Measurements from ENCODE around the gene NKD2.
"Not testable (repeated sequence)": the region's sequence is repeated elsewhere in the genome, so short reads cannot be mapped to it uniquely, and the experiment has no call there.

The NKD2 gene

DNA sequence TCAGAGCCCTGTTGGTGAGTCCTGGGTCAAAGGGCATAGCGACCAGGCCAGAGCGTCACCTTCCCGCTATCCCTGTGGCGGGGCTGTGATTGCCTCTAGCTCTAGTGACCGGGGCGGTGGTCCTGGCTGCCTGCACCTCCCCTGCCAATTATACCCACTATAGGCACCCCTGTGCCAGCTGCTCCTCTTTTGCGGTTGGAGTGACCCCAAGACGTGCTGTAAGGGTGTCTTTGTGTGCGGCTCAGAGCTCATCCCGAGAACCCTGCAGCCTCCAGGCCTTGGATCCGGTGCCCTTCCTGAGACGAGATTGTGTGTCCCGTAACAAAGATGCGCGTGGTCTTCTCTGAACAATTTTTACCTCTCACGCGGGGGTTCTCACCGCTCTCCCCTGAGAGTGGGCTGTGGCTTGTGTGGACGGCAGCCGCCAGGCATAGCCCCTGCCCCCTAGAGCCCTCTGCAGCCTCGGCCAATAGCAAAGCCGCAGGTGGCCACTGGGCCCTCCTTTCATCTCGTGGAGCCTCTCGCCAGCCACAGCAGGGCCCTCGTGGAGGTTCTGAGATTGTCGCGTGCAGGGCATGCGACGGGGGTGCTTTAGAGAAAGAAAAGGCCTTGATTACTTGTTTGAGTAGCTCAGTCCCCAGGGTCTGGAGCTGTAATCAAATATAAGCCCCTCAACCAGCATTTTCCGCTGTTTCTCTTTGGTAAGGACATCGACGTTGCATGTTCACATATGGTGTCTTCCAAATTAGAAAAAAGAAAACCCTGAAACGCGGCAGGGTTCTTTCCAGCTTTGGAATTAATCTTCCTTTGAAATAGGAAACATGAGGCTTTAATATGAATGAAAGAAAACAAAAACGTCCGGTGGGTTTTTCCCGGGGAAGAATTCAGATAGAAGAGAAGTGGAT lies 10.7 kb downstream of the NKD2 start:
- Histone ChIP-seq H3K4me1 (ENCODE audit: low read length) (peaks cover 22% of the 10 kb centered on the region), H3K27me3 (replicated peaks; ENCODE audit: insufficient read depth, low read length) (peaks cover 3% of the 10 kb centered on the region), H2AFZ (ENCODE audit: low read length) (no peak overlapping the region), H3K27ac (ENCODE audit: low read length) (peak overlapping the region; percentile 92; the same call in 1 of the 2 replicates), H3K9me3 (replicated peaks; ENCODE audit: insufficient read depth, low read length) (no peaks in the 10 kb centered on the region), H3K36me3 (replicated peaks; ENCODE audit: insufficient read depth, low read length) (no peaks in the 10 kb centered on the region), H3K9ac (ENCODE audit: low read length) (no peak overlapping the region), H3K79me2 (ENCODE audit: low read length) (peaks cover 58% of the 10 kb centered on the region), H3K4me3 (ENCODE audit: low read length) (no peak overlapping the region), H3F3A (ENCODE audit: insufficient read depth, low read length) (peaks cover 21% of the 10 kb centered on the region), H3K4me2 (ENCODE audit: low read depth, low read length) (0 out of 2 replicates have a peak overlapping the region, but pooled peaks have one; percentile 91), H4K20me1 (ENCODE audit: insufficient read depth, low read length) (no peaks in the 10 kb centered on the region), H3K9me2 (replicated peaks; ENCODE audit: insufficient read depth, low read length) (no peaks in the 10 kb centered on the region)
- TF ChIP-seq EZH2 (optimal IDR thresholded peaks at IDR 0.05; ENCODE audit: low read depth, low read length): no peak
- DNase-seq: no peak

DNA sequence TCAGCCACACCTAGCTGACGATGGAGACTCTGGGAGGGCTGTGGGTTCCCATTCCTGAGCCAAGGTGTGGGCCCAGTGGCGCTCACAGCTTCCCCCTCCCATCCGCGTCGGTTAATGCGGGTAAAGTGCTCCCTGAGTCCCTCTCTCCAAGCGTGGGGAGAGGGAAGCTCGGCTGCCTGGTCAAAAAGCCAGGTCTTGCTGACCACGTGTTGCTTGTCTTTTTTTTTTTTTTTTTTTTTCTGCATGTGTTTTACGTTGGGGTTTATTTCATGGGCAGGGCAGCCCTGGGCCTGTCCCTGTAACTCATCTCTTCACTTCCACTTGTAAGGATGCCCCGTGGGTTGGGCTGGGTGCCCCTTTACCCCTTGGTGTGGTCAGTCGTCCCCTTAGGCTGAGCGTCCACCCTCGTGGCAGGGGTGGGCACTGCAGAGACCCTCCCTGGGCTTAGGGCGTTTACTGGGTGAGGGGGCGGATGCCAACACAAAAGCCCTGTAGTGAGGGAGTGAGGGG lies 11.9 kb downstream of the NKD2 start:
- TF ChIP-seq EZH2 (optimal IDR thresholded peaks at IDR 0.05; ENCODE audit: low read depth, low read length): no peak
- TF ChIP-seq, protein P1, sequence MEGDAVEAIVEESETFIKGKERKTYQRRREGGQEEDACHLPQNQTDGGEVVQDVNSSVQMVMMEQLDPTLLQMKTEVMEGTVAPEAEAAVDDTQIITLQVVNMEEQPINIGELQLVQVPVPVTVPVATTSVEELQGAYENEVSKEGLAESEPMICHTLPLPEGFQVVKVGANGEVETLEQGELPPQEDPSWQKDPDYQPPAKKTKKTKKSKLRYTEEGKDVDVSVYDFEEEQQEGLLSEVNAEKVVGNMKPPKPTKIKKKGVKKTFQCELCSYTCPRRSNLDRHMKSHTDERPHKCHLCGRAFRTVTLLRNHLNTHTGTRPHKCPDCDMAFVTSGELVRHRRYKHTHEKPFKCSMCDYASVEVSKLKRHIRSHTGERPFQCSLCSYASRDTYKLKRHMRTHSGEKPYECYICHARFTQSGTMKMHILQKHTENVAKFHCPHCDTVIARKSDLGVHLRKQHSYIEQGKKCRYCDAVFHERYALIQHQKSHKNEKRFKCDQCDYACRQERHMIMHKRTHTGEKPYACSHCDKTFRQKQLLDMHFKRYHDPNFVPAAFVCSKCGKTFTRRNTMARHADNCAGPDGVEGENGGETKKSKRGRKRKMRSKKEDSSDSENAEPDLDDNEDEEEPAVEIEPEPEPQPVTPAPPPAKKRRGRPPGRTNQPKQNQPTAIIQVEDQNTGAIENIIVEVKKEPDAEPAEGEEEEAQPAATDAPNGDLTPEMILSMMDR (IDR thresholded peaks at IDR 0.05; ENCODE audit: low read length): no peak
- TF ChIP-seq EZH2phosphoT487 (IDR thresholded peaks at IDR 0.05; ENCODE audit: low read length): no peak
- peak overlapping the region; percentile 92 for H3K27ac ChIP-seq (ENCODE audit: low read length)
- peaks cover 46% of the 10 kb centered on the region for H3K79me2 ChIP-seq (ENCODE audit: low read length)
- H3K4me3 ChIP-seq (ENCODE audit: low read length): peak overlapping the region; percentile 40; the same call in 1 of the 2 replicates
- peaks cover 3% of the 10 kb centered on the region for H3K27me3 ChIP-seq (replicated peaks; ENCODE audit: insufficient read depth, low read length)
- H3K4me2 ChIP-seq (ENCODE audit: low read depth, low read length): peak overlapping the region; percentile 91
- H2AFZ ChIP-seq (ENCODE audit: low read length): no peak overlapping the region
- no peaks in the 10 kb centered on the region for H3K36me3 ChIP-seq (replicated peaks; ENCODE audit: insufficient read depth, low read length)
- no peak for DNase-seq
- no peaks in the 10 kb centered on the region for H3K9me2 ChIP-seq (replicated peaks; ENCODE audit: insufficient read depth, low read length)
- no peaks in the 10 kb centered on the region for H3K9me3 ChIP-seq (replicated peaks; ENCODE audit: insufficient read depth, low read length)
- no peaks in the 10 kb centered on the region for H4K20me1 ChIP-seq (ENCODE audit: insufficient read depth, low read length)
- peak overlapping the region; percentile 72 for H3K9ac ChIP-seq (ENCODE audit: low read length)
- peaks cover 21% of the 10 kb centered on the region for H3F3A ChIP-seq (ENCODE audit: insufficient read depth, low read length)
- H3K4me1 ChIP-seq (ENCODE audit: low read length): peaks cover 22% of the 10 kb centered on the region

DNA sequence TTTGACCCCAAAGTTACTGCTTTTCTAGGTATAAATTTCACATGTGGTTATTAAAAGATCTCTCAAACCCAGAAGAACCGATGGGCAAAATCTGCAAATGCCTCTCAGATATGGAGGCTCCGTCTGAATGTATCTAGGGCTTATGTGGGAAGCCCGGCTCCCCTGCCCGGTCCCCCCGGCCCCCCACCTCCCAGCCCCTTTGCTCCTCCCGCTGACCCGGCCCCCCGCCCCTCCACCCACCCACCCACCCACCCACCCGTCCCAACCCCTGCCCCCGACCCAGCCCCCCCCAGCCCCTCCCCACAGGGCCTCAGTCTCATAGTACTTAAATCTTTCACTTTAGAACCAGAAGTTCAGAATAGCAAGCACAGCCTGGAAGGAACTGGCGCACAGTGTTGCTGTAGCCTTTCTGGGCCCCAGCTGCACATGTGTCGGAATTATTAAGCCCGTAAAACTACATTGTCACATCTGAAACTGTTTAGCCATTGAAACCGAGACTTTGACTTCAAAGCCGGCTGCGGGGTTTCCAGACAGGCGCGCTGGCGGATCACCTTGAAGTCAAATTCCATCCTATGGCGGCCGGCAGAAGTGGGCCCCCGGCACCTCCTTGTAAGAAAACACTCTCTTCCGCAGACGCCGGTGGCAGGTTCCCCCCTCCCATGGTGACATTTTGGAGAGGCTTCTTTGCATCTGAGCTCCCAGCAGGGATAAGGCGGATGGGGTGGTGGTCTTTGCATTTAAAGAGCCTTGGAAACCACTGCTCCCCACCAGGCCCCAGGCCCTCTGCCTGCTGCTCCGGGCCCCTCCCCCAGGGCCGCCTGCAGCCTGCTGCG lies 12.8 kb downstream of the NKD2 start:
- H2AFZ ChIP-seq (ENCODE audit: low read length): 0 out of 2 replicates have a peak overlapping the region, but pooled peaks have one; percentile 33
- peaks cover 21% of the 10 kb centered on the region for H3F3A ChIP-seq (ENCODE audit: insufficient read depth, low read length)
- H3K4me2 ChIP-seq (ENCODE audit: low read depth, low read length): peak overlapping the region; percentile 91; the same call in 1 of the 2 replicates
- TF ChIP-seq EZH2 (optimal IDR thresholded peaks at IDR 0.05; ENCODE audit: low read depth, low read length): no peak
- TF ChIP-seq, protein P1 (IDR thresholded peaks at IDR 0.05; ENCODE audit: low read length): no peak
- TF ChIP-seq EZH2phosphoT487 (IDR thresholded peaks at IDR 0.05; ENCODE audit: low read length): no peak
- H3K36me3 ChIP-seq (replicated peaks; ENCODE audit: insufficient read depth, low read length): no peaks in the 10 kb centered on the region
- DNase-seq: peak; percentile 94
- H3K9me2 ChIP-seq (replicated peaks; ENCODE audit: insufficient read depth, low read length): no peaks in the 10 kb centered on the region
- no peaks in the 10 kb centered on the region for H4K20me1 ChIP-seq (ENCODE audit: insufficient read depth, low read length)
- H3K4me1 ChIP-seq (ENCODE audit: low read length): peaks cover 22% of the 10 kb centered on the region
- peaks cover 3% of the 10 kb centered on the region; the same call in 1 of the 2 replicates for H3K27me3 ChIP-seq (replicated peaks; ENCODE audit: insufficient read depth, low read length)
- H3K79me2 ChIP-seq (ENCODE audit: low read length): peaks cover 39% of the 10 kb centered on the region
- peak overlapping the region; percentile 40; the same call in 1 of the 2 replicates for H3K4me3 ChIP-seq (ENCODE audit: low read length)
- peak overlapping the region; percentile 92 for H3K27ac ChIP-seq (ENCODE audit: low read length)
- peak overlapping the region; percentile 72 for H3K9ac ChIP-seq (ENCODE audit: low read length)
- H3K9me3 ChIP-seq (replicated peaks; ENCODE audit: insufficient read depth, low read length): no peaks in the 10 kb centered on the region

DNA sequence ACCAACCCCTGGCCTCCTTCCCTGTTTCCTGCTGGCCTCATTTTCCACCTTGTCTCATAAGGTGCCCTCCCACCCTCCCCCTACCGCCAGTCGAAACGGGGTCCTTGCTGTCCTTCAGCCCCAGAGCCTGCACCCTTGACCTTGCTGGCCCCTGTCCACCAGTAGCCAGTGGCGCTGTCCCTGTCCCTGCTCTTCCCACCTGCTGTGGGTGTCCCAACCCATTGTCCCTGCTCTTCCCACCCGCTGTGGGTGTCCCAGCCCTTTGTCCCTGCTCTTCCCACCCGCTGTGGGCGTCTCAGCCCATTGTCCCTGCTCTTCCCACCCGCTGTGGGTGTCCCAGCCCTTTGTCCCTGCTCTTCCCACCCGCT lies 13.4 kb downstream of the NKD2 start:
- H2AFZ ChIP-seq (ENCODE audit: low read length); H3K27me3 ChIP-seq (replicated peaks; ENCODE audit: insufficient read depth, low read length); DNase-seq; H3K9me2 ChIP-seq (replicated peaks; ENCODE audit: insufficient read depth, low read length); H3K4me3 ChIP-seq (ENCODE audit: low read length); H3K36me3 ChIP-seq (replicated peaks; ENCODE audit: insufficient read depth, low read length); H3K9me3 ChIP-seq (replicated peaks; ENCODE audit: insufficient read depth, low read length); H4K20me1 ChIP-seq (ENCODE audit: insufficient read depth, low read length): not testable (repeated sequence)
- Histone ChIP-seq H3K9ac (ENCODE audit: low read length) (peak overlapping the region; percentile 41; the same call in 1 of the 2 replicates), H3K4me2 (ENCODE audit: low read depth, low read length) (peak overlapping the region; percentile 58; the same call in 1 of the 2 replicates), H3K27ac (ENCODE audit: low read length) (peak overlapping the region; percentile 84), H3F3A (ENCODE audit: insufficient read depth, low read length) (peaks cover 21% of the 10 kb centered on the region), H3K79me2 (ENCODE audit: low read length) (peaks cover 39% of the 10 kb centered on the region), H3K4me1 (ENCODE audit: low read length) (peaks cover 22% of the 10 kb centered on the region)

Measured in MM.1S (cell line).